AG04449 (cell line): ENCODE results near the gene YIF1A.

ENCODE experiments used
- CTCF ChIA-PET: fragments of 350-600 bp; formaldehyde crosslinking; extraction: SDS; loops from one replicate; lab custom pipeline; 2021; ENCODE audit warnings: antibody characterized with exemption; lab: Yijun Ruan, JAX
- POLR2A ChIA-PET: fragments of 400-600, 350-600 bp; formaldehyde crosslinking; extraction: SDS; loops from one replicate; lab custom pipeline; 2020; ENCODE audit warnings: antibody characterized with exemption, inconsistent platforms; lab: Yijun Ruan, JAX
- DNase-seq: peaks from one replicate; pipeline ENCODE4 v3.0.0-alpha.2; 2010; ENCODE audit warnings: low read depth, low spot score
- H3K4me3 ChIP-seq: 2 replicates; pipeline ENCODE4 v1.5.1; 2011; ENCODE audit warnings: low read depth, mild to moderate bottlenecking, control low read depth, low read length
- TF ChIP-seq, protein P1 (sequence below): IDR thresholded peaks from one replicate; pipeline ENCODE4 v1.5.1; 2011; ENCODE audit warnings: mild to moderate bottlenecking, moderate library complexity, low read length, control low read depth, inconsistent platforms; ENCODE audit not compliant: insufficient read depth; ENCODE audit errors: missing control alignments

YIF1A gene

DNA sequence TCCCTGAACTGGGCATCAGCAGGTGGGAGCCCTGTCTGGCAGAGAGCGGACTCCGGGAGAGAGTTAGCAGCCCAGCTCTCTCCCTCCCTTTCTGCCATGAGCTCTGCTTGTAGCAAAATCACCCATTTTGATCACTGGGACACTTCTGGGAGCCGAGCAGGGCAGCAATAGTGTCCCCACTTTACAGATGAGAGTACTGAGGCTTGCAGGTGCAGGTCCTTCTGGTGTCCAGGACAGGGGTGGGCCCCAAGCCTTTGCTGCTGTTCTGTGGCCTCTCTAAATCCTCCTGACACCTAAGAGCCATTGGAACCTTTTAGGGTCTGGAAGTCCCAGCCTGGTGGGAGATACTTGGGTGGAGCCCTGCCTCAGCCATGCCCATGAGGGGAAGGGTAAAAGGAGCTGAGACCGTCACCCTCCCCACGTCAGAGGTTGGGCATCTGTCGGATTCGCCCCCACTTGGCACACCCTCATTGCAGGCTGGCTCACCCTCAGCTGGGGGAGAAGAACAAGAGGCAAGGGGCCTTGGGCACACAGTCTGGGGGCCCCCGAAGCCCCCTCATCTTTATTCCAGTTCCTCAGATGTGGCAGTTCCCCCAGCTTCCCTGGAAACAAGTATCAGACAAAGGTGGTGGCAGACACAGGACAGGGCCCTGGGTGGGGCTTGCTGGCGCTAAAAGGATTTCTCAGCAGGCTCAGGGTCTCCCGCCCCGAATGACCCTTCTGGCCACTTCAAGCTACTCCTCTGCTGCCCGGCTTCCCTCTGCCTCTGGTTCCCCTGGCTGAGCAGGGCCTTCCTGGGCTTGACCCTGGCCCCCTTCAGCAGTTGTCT, 42.8 kb upstream of the YIF1A start:
- TF ChIP-seq, protein P1, sequence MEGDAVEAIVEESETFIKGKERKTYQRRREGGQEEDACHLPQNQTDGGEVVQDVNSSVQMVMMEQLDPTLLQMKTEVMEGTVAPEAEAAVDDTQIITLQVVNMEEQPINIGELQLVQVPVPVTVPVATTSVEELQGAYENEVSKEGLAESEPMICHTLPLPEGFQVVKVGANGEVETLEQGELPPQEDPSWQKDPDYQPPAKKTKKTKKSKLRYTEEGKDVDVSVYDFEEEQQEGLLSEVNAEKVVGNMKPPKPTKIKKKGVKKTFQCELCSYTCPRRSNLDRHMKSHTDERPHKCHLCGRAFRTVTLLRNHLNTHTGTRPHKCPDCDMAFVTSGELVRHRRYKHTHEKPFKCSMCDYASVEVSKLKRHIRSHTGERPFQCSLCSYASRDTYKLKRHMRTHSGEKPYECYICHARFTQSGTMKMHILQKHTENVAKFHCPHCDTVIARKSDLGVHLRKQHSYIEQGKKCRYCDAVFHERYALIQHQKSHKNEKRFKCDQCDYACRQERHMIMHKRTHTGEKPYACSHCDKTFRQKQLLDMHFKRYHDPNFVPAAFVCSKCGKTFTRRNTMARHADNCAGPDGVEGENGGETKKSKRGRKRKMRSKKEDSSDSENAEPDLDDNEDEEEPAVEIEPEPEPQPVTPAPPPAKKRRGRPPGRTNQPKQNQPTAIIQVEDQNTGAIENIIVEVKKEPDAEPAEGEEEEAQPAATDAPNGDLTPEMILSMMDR, result no peak
- ChIA-PET CTCF (interaction anchor here (1.1 to 8.8 kb wide), 3 partner anchors 14 to 49 kb away, joined by 6 to 231 read pairs (median 12); partner anchors contain the start of gene CD248), POLR2A (interaction anchor here (1.4 kb wide), 1 partner anchor 19 kb away, joined by 5 read pairs; no protein-coding TSS in a partner anchor)
- DNase-seq, result no peak
- no peak overlapping the region for H3K4me3 ChIP-seq

DNA sequence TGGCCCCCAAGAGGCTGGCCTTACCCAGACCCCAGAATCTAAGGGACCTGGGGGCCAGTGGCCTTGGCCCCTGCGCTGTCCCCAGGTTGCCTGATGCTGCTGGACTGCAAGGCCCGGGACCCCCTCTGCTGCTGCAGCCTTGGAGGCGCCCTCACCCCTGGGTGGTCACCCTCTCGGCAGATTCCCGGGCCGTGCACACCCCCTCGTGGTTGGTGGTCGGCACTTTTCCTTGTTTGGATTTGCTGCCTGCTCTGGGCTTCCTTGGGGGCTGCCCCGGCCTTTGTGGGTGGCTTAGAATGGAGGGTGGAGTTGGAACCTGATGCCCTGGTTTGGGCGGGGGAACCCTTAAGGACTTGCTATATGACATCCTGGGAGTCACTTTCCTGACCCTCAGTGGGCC, 42.0 kb upstream of the YIF1A start:
- DNase-seq, result no peak
- ChIA-PET POLR2A (no interaction called here), CTCF (interaction anchor here (2.7 to 8.8 kb wide), 2 partner anchors 13 to 19 kb away, joined by 12 to 231 read pairs; partner anchors contain the start of gene CD248)
- TF ChIP-seq, protein P1, result no peak
- H3K4me3 ChIP-seq, result no peak overlapping the region

DNA sequence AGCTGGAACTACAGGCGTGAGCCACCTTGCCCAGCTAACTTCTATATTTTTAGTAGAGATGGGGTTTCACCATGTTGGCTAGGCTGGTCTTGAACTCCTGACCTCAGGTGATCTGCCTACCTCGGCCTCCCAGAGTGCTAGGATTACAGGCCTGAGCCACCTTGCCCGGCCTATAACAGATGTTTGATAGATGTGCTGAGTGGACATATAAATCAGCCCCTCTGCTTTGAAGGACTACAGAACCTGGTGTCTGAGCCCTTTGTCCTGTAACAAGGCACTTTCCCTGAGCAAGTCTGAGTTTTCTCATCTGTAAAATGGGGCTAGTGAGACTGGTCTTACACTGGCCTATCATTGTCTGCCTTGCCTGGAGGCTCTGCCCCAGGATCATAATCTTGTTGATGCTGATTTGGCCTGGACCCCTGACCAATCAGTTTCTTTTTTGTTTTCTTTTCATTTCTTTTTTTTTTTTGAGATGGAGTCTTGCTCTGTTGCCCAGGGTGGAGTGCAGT, 40.3 kb upstream of the YIF1A start:
- CTCF ChIA-PET, result interaction anchor here (0.9 to 8.8 kb wide), 7 partner anchors 12 to 44 kb away, joined by 3 to 231 read pairs (median 5); partner anchors contain the start of genes B4GAT1, CD248 and YIF1A
- no peak for DNase-seq
- POLR2A ChIA-PET, result interaction anchor here (0.8 to 1.6 kb wide), 3 partner anchors 12 to 18 kb away, joined by 3 to 8 read pairs (median 3); partner anchors contain the start of gene CD248
- H3K4me3 ChIP-seq, result no peak overlapping the region
- TF ChIP-seq, protein P1, result no peak

DNA sequence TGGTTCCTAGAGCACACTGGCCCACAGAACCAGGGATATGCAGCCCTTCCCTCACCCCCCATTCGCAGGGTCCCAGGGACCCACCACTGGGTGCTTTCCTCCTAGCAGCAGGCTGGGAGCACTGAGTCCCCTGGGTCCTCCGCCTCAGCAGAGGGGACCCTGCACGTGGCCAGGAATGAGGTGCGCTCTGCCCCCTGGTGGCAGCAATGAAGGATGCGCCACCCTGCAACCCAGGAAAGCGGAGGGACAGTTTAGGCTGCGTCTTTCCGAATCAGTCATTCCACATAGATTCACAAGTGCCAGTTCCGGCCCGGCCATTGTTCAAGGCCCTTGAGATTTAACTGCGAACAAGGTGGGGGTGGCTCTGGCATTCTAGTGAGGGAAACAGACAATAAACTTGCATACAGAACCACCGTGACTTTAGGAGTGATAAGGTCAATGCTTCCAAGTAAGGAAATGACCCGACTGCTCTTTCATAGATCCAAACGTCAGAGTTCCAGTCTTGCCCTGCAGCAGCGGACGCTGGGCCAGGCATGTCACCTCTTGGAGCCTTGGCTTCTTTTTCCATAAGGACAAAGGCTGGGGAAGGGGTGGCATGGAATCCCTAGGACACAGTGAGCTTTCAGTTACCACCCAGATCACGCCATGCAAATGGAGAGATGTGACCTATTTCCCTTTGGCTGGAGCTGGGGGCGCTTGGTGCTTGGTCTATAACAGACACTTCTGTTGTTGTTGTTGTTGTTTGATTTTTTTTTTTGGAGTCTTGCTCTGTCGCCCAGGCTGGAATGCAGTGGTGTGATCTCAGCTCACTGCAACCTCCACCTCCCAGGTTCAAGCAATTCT, 39.6 kb upstream of the YIF1A start:
- CTCF ChIA-PET, result interaction anchor here (0.9 to 8.8 kb wide), 7 partner anchors 11 to 44 kb away, joined by 3 to 231 read pairs (median 5); partner anchors contain the start of genes B4GAT1, CD248 and YIF1A
- no peak overlapping the region for H3K4me3 ChIP-seq
- TF ChIP-seq, protein P1, result peak; percentile 91
- POLR2A ChIA-PET, result interaction anchor here (0.8 to 1.6 kb wide), 3 partner anchors 11 to 17 kb away, joined by 3 to 8 read pairs (median 3); partner anchors contain the start of gene CD248
- no peak for DNase-seq

DNA sequence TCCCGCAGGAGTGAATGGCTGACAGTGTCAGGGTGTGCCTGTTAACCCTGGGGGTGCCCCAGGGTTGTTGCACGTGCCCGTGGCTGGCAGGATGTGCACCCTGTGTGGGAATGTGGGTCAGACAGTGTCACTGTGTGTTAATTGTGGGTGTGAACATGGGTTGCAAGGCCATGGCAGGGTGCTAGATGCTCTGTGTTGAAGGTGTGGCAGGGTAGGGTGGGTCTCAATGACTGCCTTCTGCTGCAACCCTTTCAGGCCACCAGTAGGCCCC, 39.0 kb upstream of the YIF1A start:
- CTCF ChIA-PET, result no interaction called here
- no peak for DNase-seq
- H3K4me3 ChIP-seq, result no peak overlapping the region
- POLR2A ChIA-PET, result interaction anchor here (1.6 kb wide), 1 partner anchor 15 kb away, joined by 8 read pairs; no protein-coding TSS in a partner anchor
- TF ChIP-seq, protein P1, result no peak
